HG03460 (cell line): Measurements from ENCODE around the gene SLC45A2.
"Not testable (repeated sequence)": the region's sequence is repeated elsewhere in the genome, so short reads cannot be mapped to it uniquely, and the experiment has no call there.

Experiments
- ATAC-seq: cut with Tn5 transposase; IDR thresholded peaks from one replicate; pipeline ENCODE4 v1.9.1; 2021; ENCODE audit not compliant: unreplicated experiment

The SLC45A2 gene

DNA sequence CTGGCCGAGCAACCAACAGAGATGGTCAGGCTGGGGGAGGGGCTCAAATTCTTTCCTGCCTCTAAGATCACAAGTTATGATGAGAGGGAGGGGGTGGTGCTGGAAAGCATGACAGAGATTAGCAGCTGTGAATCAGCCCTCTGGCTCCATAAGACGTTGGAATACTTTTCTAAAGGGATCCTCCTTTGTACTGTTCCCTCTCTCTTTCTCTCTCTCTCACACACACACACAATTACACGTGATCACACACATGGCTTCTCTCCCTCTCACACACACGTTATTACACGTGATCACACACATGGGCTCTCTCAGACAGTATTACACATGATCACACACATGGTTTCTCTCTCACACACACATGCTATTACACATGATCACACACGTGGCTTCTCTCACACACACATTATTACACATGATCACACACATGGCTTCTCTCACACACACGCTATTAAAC is at the start of gene SLC45A2:
Gene SLC45A2, minus strand, starts transcription at position 23 of the 454 bp plus-strand sequence. CDS start 110 bp downstream, outside the sequence.
- no peak for ATAC-seq

DNA sequence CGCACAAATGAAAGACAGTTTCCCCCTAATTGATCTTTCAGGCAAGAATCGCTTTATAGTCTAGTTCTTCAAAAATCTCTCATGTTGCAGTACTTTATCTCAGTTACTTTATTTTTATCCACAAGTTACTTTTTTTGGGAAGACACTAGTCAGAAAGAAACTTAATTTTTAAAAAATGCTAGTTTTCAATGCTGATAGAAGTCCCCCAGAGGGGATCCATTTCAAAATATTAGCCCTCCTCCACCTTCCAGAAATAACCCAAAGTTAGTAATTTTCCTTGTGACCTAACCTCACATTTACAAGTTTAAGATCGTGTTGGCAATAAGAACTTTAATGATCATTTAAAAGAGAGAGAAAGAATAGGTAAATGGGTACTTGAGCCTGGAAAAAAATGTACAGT is 47.5 kb upstream of the SLC45A2 start:
- no peak for ATAC-seq

DNA sequence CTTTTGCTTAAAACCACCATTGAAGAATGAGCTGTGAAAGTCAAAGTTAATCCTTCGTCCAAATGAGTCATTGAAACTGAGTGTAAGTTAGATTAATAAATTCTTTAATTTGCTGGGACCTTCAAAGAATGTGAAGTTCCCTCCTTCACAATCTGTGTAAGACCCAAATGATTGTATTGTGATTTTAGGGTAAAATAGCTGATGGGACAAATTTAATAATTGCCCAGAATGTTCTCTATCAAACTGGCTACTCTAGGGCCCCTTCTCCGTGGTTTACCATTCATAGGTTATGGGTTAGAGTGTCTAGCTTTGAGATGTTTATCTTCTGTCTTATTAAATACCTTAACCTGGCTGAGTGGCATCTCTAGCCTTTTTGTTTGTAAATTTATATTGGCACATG is 46.6 kb upstream of the SLC45A2 start:
- no peak for ATAC-seq

DNA sequence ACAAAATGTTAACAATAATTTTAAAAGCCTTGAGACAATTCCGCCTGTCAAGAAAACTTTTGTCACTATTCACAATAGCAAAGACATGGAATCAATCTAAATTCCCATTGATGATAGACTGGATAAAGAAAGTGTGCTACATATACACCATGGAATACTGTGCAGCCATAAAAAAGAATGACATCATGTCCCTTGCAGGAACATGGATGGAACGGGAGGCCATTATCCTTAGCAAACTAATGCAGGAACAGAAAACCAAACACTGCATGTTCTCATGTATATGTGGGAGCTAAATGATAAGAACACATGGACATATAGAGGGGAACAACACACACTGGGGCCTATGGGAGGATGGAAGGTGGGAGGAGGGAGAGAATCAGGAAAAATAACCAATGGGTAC is 46.1 kb upstream of the SLC45A2 start:
- ATAC-seq, result not testable (repeated sequence)

DNA sequence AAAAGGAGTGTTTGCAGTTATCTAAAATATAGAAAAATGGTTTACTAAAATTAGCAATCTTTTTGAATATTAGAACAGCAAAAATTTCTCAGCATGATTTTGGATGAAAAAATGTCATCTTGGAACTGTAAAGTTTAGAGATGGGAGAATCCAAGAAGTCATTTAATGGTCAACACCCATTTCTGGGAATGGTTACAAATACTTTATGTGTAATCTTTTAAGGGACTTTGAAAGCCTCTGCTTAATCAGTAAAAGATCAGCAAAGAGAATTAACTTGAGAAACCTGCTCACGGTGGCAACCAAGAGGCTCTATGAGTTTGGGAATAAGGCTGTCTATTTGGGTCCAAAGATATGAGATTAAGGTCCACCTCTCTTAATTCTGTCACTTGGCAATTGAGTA is 45.6 kb upstream of the SLC45A2 start:
- no peak for ATAC-seq

GRCh38 chr5:34028349-34028748 is 43.9 kb upstream of the SLC45A2 start:
- no peak for ATAC-seq

DNA sequence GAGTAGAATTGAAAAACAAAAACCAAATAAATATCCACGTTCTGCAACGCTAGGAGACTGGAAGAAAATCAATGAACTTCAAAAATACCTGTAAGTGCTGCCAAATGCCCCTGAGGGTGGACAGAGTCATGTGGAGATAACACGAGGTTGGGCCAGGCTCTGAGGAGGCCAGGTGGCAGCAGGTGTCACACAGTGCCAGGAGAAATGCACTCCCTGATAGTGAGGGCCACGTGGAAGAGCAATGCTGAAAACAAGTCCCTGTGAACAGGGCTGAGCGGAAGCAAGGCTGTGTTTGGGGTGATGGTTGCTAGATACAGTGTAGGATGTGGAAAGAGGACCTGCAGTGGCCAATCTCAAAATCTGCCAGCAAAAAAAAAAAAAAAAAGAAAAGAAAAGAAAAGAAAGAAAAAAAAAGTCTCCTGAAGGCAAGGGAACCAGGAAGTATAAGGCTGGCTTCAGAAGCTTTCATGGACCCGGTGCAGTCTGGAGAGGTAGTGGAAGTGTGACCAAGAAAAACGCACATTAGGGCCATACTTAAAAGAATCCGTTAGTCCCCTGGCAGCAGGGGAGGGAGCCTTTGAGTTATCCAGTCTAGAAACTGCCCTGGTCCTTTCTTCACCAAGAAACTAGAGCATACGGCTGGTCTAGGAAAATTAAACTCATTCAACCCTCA is 41.7 kb upstream of the SLC45A2 start:
- ATAC-seq, result no peak

DNA sequence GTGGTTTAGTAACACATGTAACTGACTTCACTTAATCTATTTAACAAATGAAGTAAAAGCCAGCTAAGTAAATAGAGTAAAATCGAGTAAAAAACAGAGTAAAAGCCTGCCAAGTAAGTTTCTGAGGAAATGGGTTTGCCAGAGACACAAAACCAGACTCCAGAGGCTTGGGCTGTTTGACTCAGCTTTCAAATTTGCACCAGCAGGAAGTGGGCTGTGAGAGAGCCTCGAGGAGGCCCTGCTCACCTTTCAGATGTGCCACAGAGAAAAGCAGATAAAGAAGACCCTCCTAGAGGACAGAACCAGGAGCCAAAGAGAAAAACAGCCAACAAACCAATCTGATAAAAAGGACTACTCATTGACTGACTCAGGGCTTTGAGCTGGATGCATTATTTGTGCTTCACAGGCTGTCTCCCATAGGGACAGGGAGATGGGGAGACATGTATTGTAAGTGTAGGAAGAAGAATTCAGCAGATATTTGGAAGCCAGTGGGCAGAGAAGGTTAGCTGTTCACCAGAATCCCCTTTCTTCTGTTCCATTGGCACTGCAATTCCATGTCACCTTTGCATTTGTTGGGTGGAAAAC is 37.7 kb upstream of the SLC45A2 start:
- peak; percentile 88 for ATAC-seq

DNA sequence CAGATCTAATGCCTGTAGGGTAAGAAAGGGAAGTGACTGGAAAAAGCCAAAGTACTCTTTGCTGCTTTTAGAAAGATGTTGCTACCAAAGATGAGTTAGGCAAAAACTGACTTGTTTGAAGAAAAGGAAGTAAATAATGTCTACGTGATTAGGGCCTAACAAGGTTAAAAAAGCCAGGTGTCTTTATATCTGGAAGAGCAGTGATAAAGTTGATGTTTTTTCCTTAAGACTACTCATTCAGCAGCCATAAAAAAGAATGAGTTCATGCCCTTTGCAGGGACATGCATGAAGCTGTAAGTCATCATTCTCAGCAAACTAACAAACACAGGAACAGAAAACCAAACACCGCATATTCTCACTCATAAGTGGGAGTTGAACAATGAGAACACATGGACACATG is 36.8 kb upstream of the SLC45A2 start:
- ATAC-seq, result no peak

DNA sequence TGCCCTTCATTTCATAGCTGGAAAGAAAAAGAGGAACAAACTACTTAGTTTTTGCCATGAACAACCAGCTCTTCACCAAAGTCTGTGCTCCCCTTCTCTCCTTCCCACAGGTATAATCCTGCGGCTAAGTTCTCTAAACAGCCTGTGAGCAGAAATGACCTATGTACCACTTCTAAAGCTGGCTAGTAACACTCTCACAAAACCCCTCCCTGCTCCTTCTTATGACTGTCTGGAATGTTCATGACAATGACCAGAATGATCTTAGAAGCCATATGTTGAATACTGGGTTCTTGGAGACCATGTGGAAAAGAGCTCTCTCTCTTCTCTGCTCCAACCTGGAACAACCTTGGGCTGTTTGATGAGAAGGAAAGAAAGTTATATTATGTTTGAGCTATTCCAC is 36.2 kb upstream of the SLC45A2 start:
- no peak for ATAC-seq

GRCh38 chr5:34017254-34017653 is 32.8 kb upstream of the SLC45A2 start:
- no peak for ATAC-seq

DNA sequence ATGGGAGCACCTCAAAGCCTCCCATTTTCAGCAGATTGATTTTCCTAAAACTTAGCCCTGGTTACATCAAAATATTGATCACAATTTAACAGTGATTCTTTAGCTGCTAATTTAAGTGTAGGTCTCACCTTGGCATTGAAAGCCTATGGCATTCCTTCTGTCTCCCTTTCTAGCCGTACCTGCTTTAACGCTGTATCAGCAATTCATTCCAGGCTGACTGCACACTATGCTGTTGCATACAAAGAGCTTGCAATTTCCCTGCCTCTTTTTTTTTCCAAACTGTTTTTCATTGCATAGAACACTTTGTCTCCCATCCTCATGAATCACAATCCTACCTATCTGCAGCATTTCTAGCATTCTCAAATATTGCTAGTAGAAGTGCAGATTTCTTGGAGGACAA is 32.3 kb upstream of the SLC45A2 start:
- ATAC-seq, result no peak

GRCh38 chr5:34016222-34016621 is 31.7 kb upstream of the SLC45A2 start:
- no peak for ATAC-seq

DNA sequence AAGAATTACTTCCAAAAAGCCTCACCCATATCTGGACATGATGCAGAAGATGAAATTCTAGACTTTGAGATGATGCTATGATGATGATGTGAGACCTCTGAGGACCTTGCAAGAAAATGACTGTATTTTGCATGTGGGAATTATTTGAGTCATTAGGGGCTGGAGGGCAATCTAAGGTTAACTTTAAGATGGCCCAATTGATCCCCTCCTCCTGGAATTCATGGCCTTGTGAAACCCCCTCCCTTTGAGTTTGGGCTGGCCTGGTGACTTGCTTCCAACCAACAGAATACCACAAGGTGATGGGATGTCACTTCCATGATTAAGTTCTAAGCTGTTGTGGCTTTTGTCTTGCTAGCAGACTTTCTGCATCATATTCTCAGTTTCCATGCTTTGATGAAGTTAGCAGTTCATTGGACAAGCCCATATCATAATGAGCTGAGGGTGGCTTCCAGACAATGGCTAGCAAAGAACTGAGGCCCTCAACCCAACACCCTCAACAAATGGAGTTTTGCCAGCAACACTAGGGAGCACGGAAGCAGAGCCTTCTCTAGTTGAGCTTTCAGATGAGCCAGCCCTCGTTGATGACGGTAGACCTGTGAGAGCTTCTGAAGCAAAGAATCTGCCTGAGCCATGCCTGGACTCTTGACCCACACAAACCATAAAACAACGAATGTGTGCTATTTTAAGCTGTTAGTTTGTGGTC is 30.8 kb upstream of the SLC45A2 start:
- ATAC-seq, result no peak

DNA sequence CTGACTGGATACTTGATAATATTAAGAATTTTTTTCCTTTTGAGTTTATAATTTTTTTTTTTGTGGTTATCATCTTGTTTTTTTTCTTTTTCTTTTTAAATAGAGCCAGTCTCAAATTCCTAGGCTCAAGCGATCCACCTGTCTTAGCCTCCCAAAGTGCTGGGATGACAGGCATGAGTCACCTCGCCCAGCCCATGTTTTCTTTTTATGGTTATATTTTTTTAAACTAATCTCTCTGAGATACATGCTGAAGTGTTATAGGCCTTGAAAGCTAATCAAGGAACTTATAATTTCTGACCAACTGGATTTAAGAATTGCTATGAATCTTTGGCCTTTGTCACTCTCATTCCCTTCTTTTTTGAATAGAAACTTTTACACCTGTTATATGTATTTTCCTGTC is 30.1 kb upstream of the SLC45A2 start:
- no peak for ATAC-seq

DNA sequence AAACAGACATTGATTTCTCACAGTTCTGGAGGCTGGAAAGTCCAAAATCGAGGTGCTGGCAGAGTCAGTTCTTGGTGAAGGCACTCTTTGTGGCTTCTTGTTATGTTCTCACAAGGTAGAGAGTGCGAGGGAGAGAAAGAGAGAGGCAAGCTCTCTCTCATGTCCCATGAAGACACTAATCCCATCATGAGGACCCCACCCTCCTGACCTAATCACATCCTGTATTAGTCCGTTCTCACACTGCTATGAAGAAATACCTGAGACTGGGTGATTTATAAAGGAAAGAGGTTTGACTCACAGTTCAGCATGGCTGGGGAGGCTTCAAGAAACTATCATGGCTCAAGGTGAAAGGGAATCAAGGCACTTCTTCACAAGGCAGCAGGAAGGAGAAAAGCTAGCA is 29.1 kb upstream of the SLC45A2 start:
- no peak for ATAC-seq

DNA sequence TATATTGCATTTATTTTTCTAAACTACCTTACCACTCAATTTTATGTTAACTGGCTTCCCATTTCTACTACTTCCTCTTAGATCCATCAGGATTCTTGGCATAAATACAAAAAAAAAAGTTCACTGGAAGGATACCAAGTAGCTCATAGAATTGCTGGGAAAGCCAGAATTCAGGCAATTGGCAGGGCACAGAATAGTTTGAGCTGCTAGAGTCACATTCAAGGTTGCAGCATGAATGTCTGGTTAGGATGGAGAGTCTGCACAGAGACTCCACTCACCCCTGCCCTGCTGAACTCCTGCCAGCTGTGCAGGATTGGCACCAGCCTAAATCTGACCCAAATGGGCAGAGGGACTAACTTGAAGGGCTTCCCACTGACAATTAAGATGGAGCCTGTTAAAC is 28.3 kb upstream of the SLC45A2 start:
- ATAC-seq, result no peak

DNA sequence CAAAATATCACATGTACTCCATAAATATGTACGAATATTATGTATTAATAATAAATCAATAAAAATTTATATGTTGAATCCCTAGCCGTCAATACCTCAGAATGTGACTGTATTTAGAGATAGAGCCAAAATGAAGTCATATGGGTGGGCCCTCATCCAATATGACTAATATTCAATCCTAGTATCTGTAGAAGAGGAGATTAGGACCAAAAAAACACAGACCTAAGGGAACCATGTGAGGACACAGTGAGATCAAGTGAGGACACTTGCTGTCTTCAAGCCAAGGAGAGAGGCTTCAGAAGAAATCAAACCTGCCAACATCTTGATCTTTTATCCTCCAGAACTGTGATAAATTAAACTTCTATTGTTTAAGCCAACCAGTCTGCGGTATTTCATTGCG is 27.0 kb upstream of the SLC45A2 start:
- ATAC-seq, result no peak

- ATAC-seq, result not testable (repeated sequence)
Observed at GRCh38 chr5:34010146-34010545, 25.7 kb upstream of the SLC45A2 start.

GRCh38 chr5:34009610-34010009 is 25.1 kb upstream of the SLC45A2 start:
- ATAC-seq, result no peak

- no peak for ATAC-seq
Observed at GRCh38 chr5:34008802-34009201, 24.3 kb upstream of the SLC45A2 start.
